MCF 10A (cell line): Measurements from ENCODE around the gene PRR12. TPM values are rescaled to one million over a fixed set of nuclear protein-coding genes. Genes with fewer than 3 reads are reported as not detected.
A peak's percentile ranks its signal among the peaks of the same experiment; 100 is the strongest.

Source experiments
- BruUV-seq: library from RNA; stranded (reverse); fragments of 400-500 nt; replicated peaks from 2 replicates; lab custom pipeline; 2021; lab: Mats Ljungman, UMichigan
- CTCF ChIA-PET: fragments of 300-600 bp; sonication (Branson Sonifier 250); formaldehyde crosslinking; extraction: SDS; loops from one replicate; lab custom pipeline; 2021; ENCODE audit warnings: antibody characterized with exemption, inconsistent platforms; lab: Yijun Ruan, JAX
- POLR2A ChIA-PET: fragments of 300-600, 350-650 bp; sonication (Branson Sonifier 250); formaldehyde crosslinking; extraction: SDS; loops from one replicate; lab custom pipeline; 2020; ENCODE audit warnings: antibody characterized with exemption, inconsistent platforms; lab: Yijun Ruan, JAX
- DNase-seq: peaks from one replicate; pipeline ENCODE4 v3.0.0-alpha.2; 2018; ENCODE audit not compliant: unreplicated experiment
- H3K27ac Mint-ChIP-seq: one replicate; pipeline ENCODE4 v1.8.0; 2022; ENCODE audit warnings: mild to moderate bottlenecking, low read depth, mixed read lengths; ENCODE audit not compliant: unreplicated experiment
- H3K27me3 Mint-ChIP-seq: one replicate; pipeline ENCODE4 v1.8.0; 2022; ENCODE audit warnings: mixed read lengths; ENCODE audit not compliant: insufficient read depth, unreplicated experiment
- H3K36me3 Mint-ChIP-seq: one replicate; pipeline ENCODE4 v1.8.0; 2022; ENCODE audit warnings: mild to moderate bottlenecking, moderate library complexity, mixed read lengths; ENCODE audit not compliant: insufficient read depth, unreplicated experiment
- H3K4me1 Mint-ChIP-seq: one replicate; pipeline ENCODE4 v1.8.0; 2022; ENCODE audit warnings: mixed read lengths; ENCODE audit not compliant: insufficient read depth, unreplicated experiment
- H3K4me3 Mint-ChIP-seq: one replicate; pipeline ENCODE4 v1.8.0; 2022; ENCODE audit warnings: mild to moderate bottlenecking, moderate library complexity, mixed read lengths; ENCODE audit not compliant: unreplicated experiment
- H3K9me3 Mint-ChIP-seq: one replicate; pipeline ENCODE4 v1.8.0; 2022; ENCODE audit warnings: mixed read lengths; ENCODE audit not compliant: unreplicated experiment
- intact Hi-C: fragments of 100-400 bp; cut with micrococcal nuclease; formaldehyde crosslinking; loops from 2 replicates; pipeline ENCODE4 v1.14.1; 2022
- total RNA-seq: library from RNA; stranded (reverse); gene quantifications from 2 replicates; pipeline ENCODE4 v1.2.3, GENCODE V29; 2022
- TF ChIP-seq, protein P1 (sequence below): fragments of 200-600 bp; IDR thresholded peaks from one replicate; pipeline ENCODE4 v1.8.0; 2022; ENCODE audit warnings: antibody characterized with exemption, mild to moderate bottlenecking; ENCODE audit not compliant: unreplicated experiment

The PRR12 gene
- total RNA-seq, 1 experiment from 2014 or later, result 19.0 TPM

GRCh38 chr19:49635530-49636232, 44.7 kb downstream of the PRR12 start:
- no peaks in the 10 kb centered on the region for H3K9me3 Mint-ChIP-seq
- H3K36me3 Mint-ChIP-seq, result peaks cover 35% of the 10 kb centered on the region
- TF ChIP-seq, protein P1, sequence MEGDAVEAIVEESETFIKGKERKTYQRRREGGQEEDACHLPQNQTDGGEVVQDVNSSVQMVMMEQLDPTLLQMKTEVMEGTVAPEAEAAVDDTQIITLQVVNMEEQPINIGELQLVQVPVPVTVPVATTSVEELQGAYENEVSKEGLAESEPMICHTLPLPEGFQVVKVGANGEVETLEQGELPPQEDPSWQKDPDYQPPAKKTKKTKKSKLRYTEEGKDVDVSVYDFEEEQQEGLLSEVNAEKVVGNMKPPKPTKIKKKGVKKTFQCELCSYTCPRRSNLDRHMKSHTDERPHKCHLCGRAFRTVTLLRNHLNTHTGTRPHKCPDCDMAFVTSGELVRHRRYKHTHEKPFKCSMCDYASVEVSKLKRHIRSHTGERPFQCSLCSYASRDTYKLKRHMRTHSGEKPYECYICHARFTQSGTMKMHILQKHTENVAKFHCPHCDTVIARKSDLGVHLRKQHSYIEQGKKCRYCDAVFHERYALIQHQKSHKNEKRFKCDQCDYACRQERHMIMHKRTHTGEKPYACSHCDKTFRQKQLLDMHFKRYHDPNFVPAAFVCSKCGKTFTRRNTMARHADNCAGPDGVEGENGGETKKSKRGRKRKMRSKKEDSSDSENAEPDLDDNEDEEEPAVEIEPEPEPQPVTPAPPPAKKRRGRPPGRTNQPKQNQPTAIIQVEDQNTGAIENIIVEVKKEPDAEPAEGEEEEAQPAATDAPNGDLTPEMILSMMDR, result no peak
- peak overlapping the region; percentile 7 for H3K27ac Mint-ChIP-seq
- peak; percentile 38 for DNase-seq
- CTCF ChIA-PET, result interaction anchor here (0.6 to 0.9 kb wide), 4 partner anchors 19 to 153 kb away, joined by 3 read pairs; no protein-coding TSS in a partner anchor
- POLR2A ChIA-PET, result interaction anchor here (0.6 to 2.9 kb wide), 6 partner anchors 19 to 346 kb away, joined by 3 to 10 read pairs (median 3); no protein-coding TSS in a partner anchor
- no peak overlapping the region for H3K4me3 Mint-ChIP-seq
- BruUV-seq, result no TSS peak
- peaks cover 24% of the 10 kb centered on the region for H3K4me1 Mint-ChIP-seq
- intact Hi-C loops, result no loop called here
- H3K27me3 Mint-ChIP-seq, result no peaks in the 10 kb centered on the region

DNA sequence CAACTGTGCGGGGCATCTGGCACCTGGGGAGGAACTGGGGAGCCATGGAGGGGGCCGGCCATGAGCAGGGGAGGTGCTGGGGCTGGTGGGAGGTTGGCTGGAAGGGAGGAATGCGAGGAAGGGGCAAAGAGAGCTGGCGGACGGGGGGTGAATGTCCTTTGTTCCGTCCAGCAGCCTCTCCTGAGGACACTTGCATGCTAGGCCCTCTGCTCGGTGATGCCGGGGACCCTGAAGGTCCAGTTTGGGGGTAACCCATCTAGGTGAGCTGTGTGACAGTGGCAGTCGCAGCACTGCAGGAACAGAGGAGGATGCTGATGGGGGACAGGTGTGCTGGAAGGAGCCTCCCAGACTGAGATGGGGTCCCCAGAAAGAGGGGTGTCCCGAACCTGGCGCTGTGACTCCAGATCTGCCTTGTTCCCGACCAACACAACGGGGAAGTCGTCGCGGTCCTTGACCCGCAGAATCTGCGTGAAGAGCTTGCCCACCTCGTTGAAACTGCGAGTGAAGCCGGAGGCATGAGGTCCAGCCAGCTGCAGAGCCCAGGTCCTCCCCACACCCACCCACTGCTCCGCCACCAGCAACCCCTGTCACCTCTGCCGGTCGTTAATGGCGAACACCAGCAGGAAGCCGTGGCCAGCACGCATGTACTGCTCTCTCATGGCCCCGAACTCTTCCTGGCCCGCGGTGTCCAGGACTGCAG, 45.4 kb downstream of the PRR12 start:
- H3K4me3 Mint-ChIP-seq, result no peak overlapping the region
- no peaks in the 10 kb centered on the region for H3K27me3 Mint-ChIP-seq
- TF ChIP-seq, protein P1, result no peak
- DNase-seq, result no peak
- ChIA-PET POLR2A (interaction anchor here (0.6 to 2.9 kb wide), 5 partner anchors 19 to 347 kb away, joined by 3 to 10 read pairs (median 3); no protein-coding TSS in a partner anchor), CTCF (interaction anchor here (0.6 to 0.9 kb wide), 5 partner anchors 20 to 269 kb away, joined by 3 read pairs; no protein-coding TSS in a partner anchor)
- peaks cover 38% of the 10 kb centered on the region for H3K36me3 Mint-ChIP-seq
- peaks cover 24% of the 10 kb centered on the region for H3K4me1 Mint-ChIP-seq
- H3K27ac Mint-ChIP-seq, result peak overlapping the region; percentile 7
- H3K9me3 Mint-ChIP-seq, result no peaks in the 10 kb centered on the region
- BruUV-seq, result no TSS peak
- intact Hi-C loops, result no loop called here

GRCh38 chr19:49637821-49638738, 47.1 kb downstream of the PRR12 start:
- peak overlapping the region; percentile 95 for H3K27ac Mint-ChIP-seq
- peaks cover 30% of the 10 kb centered on the region for H3K4me1 Mint-ChIP-seq
- CTCF ChIA-PET, result interaction anchor here (0.6 to 0.7 kb wide), 3 partner anchors 18 to 308 kb away, joined by 3 to 4 read pairs (median 3); no protein-coding TSS in a partner anchor
- intact Hi-C loops, result no loop called here
- peaks cover 32% of the 10 kb centered on the region for H3K36me3 Mint-ChIP-seq
- no TSS peak for BruUV-seq
- peak overlapping the region; percentile 84 for H3K4me3 Mint-ChIP-seq
- H3K9me3 Mint-ChIP-seq, result no peaks in the 10 kb centered on the region
- peak; percentile 93 for DNase-seq
- H3K27me3 Mint-ChIP-seq, result no peaks in the 10 kb centered on the region
- POLR2A ChIA-PET, result interaction anchor here (0.6 to 7.5 kb wide), 12 partner anchors 20 to 796 kb away, joined by 3 to 136 read pairs (median 4); partner anchors contain the start of genes AKT1S1, BCL2L12, IRF3 and NOSIP
- TF ChIP-seq, protein P1, result no peak
